GM19025 (cell line): ENCODE results near the gene STPG4.

ENCODE experiments used
- ATAC-seq: cut with Tn5 transposase; IDR thresholded peaks from one replicate; pipeline ENCODE4 v1.9.1; 2021; ENCODE audit warnings: mild to moderate bottlenecking, low read depth, moderate library complexity; ENCODE audit not compliant: unreplicated experiment

STPG4 gene

DNA sequence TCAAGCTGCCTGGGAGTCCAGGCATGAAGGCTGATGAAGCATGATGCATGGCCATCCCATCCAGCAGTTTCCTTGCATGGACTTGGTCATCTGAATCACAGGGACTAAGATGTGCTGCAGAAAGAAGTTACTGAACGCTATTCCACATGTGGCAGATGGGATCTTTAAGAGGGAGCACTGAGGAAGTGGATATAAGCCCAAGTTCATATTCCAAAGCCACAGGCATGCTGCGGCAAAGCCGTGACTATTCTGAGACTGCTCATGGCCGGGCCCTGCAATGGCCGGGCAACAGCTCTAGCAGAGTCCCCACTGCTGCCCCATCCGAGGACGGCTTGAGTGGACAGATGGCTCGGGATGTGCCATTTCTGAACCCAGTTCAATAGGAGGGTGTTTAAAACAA is 61.5 kb downstream of the STPG4 start:
- ATAC-seq, result no peak

DNA sequence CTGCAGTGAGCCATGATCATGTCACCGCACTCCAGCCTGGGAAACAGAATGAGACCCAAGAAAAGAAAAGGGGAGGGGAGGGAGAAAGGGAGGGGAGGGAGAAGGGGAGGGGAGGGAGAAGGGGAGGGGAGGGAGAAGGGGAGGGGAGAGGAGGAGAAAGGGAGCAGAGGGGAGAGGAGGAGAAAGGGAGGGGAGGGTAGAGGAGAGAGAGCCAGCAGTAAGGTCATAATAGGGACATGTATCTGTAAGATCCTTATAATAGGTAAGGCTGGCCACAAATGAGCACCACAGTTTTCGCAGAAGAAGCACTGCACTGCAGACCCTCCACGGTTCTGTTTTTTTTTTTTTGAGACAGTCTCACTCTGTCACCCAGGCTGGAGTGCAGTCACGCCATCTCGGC is 62.6 kb downstream of the STPG4 start:
- no peak for ATAC-seq

DNA sequence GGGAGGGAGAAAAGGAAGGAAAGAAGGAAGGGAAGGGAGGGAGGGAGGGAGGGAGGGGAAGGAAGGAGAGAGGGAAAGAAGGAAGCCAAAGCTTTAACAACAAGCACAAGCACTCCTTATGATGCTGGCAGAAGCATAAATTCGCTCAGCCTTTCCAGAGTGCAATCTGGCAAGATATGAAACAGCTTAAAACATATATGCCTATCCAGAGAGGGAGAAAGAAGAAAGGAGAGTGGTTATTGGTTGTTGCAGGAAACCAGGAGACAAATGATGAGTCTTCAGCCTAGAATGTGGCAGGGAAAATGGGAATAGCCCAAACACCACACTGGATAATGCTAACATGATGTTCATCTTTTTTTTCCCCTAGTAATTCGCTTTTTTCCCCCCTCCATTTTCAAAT is 64.0 kb downstream of the STPG4 start:
- no peak for ATAC-seq

DNA sequence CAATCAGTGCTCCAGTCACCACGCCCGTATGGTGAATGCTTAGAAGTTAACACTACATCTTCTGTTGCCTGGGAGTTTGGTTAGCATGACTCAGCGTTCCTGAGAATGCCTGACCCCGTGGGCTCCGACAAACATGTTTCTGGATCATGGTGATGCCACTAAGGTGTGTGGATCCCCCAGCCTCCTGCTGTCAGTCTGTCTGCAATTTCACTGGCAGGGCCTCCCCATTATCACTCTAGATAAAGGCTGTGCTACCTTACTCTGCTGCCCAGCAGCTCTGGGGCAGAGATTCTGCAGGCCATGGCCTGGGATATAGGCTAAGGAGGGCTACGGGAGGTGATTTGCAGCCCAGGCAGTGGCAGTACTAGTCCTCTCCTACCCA is 66.0 kb downstream of the STPG4 start:
- ATAC-seq, result no peak

DNA sequence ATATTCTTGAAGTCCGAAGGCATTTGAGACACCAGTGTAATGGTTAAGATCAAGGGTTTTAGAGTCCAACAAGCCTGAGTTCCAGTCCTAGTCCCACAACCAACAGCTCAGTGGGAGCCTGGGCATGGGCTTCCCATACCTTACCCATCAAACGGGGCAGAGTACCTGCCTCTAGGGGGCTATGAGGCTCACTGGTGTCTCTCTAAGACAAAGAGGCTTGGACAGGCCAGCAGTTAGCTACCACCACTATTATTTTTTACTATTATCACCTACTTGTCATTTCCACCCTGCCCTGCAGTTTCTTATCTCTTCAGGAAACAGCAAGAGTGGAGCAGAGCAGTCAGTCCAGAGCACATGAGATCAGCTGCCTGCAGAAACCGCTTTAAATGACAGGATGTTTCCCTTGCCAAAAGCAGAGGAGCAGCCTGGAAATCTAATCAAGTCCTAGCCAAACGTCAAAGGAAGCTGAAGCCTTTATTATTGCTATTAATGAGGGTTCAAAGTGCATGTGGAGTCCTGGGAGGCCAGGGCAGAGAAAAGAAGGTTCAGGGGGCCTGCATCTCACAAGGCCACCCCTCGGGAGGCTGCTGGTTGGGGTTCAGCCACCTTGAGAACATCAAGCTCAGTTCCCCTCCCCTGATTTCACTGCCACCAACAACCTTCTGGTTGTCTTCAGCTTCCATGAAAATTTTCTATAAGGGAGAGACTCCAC is 66.6 kb downstream of the STPG4 start:
- ATAC-seq, result no peak

GRCh38 chr2:47087051-47087450 is 68.1 kb downstream of the STPG4 start:
- no peak for ATAC-seq

DNA sequence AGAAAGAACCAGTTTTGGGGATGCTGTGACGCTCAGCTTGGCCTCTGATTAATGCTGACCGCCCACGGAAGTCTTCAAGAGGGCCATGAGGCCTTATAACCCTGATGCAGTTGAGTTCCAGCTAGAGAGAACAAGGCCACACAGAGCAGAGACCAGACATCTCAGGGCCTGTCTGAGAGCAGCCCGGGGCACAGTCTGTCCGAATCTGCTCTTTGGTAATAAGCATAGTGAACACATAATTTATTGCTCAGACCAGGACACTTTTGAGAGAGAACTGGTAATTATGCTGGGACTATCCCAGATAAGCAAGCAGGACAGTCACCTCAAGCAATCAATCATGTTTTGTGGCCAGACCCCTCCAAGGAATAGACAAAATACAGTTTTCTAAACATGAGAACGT is 68.5 kb downstream of the STPG4 start:
- ATAC-seq, result no peak

GRCh38 chr2:47086054-47086471 is 69.0 kb downstream of the STPG4 start:
- ATAC-seq, result no peak

- ATAC-seq, result no peak
Measured at GRCh38 chr2:47083886-47084687, 71.0 kb downstream of the STPG4 start.

GRCh38 chr2:47083485-47083884 is 71.6 kb downstream of the STPG4 start:
- no peak for ATAC-seq

GRCh38 chr2:47083005-47083404 is 72.1 kb downstream of the STPG4 start:
- ATAC-seq, result no peak

GRCh38 chr2:47080888-47081301 is 74.2 kb downstream of the STPG4 start:
- no peak for ATAC-seq

- no peak for ATAC-seq
Measured at GRCh38 chr2:47079515-47080412, 75.3 kb downstream of the STPG4 start.

DNA sequence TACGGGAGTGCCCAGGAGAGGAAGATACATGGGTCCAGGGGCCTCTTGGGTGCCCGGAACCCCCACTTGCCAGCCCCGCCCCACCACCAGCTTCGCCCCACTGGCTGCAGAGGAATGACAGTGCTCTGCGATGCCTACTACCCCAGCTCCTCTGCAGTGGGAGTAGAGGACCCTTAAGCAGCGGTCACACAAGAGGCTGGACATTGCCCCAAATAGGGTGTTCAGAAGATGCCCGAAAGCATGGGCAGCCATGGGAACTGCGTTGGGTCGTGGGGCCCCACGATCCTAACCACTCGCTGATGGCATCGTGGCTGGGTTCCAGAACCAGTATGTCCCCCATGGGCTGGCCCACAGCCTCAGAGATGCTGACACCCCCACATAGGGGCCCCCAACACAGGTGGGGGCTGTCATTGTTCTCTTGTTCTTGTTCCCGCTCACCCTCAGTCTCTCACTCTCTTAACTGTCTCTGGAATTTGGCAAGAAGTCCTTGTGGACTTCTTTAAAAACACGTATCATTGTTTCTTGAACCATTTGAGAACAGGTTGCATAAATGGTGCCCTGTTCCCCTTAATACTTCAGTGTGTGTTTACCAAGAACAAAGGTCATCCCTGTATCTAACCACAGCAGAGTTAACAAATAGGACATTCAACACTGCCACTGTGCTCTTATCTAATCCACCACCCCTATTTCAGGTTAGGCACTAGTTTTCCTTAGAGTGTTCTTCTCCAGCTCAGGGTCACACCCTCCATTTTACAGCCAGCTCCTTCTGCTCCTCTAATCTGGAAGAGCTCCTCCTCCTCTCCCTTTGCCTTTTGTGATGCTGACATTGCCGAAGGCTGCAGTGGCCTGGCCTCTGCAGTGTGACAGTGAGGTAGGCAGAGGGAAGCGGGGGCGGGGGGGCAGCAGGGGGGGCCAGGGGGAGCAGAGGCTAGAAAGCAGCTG is 76.3 kb downstream of the STPG4 start:
- no peak for ATAC-seq

DNA sequence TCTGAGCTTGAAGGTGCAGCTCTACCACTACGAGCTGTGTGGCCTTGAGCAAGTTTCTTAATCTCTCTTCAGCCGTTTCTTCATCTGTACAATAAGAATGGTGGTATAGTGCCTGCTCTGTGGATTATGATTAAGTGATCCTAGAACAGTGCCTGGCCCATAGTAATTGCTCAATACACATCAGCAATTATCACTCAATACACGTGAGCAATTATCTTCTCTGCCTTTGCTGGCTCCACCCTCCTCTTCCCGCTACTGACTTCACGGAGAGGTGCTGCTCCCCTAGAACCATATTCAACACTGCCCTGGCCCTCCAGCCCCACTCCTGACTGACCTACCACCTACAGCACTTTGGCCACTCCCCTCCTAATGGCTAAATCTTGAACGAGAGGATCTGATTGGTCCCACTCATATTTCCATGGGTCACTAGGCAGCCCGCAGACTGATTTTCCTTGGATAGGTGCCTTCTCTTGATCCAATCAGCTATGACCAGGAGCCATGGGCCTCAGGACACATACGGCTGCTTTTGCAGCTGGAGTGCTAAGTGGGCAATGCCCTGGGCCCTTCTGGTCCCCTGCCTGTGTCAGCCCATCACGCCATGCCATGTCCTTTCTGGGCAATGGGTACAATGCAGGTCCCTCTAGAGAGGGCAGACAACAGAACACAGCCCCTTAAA is 77.5 kb downstream of the STPG4 start:
- no peak for ATAC-seq

- ATAC-seq, result no peak
Measured at GRCh38 chr2:47076586-47077441, 78.3 kb downstream of the STPG4 start.

GRCh38 chr2:47076126-47076506 is 79.0 kb downstream of the STPG4 start:
- ATAC-seq, result no peak

DNA sequence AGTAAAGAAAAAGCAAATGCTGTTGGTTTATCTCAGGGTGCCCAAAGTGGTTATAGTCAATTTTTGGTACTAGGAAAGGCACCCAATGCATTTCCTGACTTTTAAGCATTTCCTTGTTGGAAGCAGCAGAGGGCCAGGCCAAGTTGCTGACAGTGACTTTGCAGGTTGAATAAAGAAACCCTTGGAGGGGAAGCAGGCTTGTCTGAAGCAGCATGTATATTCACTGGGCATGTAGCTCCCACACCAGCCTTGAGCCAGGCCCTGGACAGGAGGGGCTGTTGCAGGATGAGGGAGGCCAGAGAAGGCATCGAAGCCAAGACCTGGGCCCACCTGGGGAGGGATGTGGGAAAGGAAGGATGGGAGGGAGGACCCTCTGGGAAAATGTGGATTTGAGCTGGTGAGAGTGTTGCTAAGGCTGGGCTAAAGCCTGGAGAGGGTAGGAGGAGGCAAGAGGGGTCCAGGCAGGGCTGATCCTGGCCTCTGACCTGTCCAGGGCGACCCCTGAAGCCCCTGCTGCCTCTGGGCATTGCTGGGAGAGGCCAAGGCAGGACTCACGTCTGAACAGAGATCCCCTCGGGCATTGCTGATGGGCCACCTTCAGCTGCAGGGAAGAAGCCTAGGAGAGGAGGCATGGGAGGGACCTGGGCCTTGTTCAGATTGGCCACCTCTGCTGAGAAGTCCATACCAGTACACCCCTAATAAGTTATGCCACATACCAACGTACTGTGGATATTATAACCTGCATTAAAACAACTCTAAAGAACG is 79.6 kb downstream of the STPG4 start:
- ATAC-seq, result no peak
